SU-DHL-6 (cell line): ENCODE data around the gene ARSB.

Source experiments
- H2AFZ ChIP-seq: fragments of 200-600 bp; sonication (generic); 2 replicates; pipeline ENCODE4 v1.6.1; 2014; ENCODE audit warnings: low read depth, mild to moderate bottlenecking, moderate library complexity, mixed read lengths, antibody characterized with exemption, low read length; ENCODE audit not compliant: severe bottlenecking
- H3F3A ChIP-seq: fragments of 200-600 bp; shearing (Covaris generic); 2 replicates; pipeline ENCODE4 v1.6.0; 2016; ENCODE audit warnings: antibody characterized with exemption, mild to moderate bottlenecking; ENCODE audit not compliant: insufficient read depth
- H3K27ac ChIP-seq: fragments of 200-600 bp; sonication (generic); 2 replicates; pipeline ENCODE4 v1.5.1; 2016; ENCODE audit warnings: low read depth, mild to moderate bottlenecking, low read length, moderate library complexity, mixed read lengths
- H3K27me3 ChIP-seq: fragments of 200-600 bp; sonication (generic), shearing (Covaris generic); 2 replicates; pipeline ENCODE4 v1.6.0; 2014; ENCODE audit warnings: mild to moderate bottlenecking, low read length
- H3K36me3 ChIP-seq: fragments of 200-600 bp; sonication (generic); 2 replicates; pipeline ENCODE4 v1.6.1; 2014; ENCODE audit warnings: mild to moderate bottlenecking, low read length, mixed read lengths
- H3K4me2 ChIP-seq: fragments of 300-600, 200-600 bp; shearing (Covaris generic), sonication (generic); 2 replicates; pipeline ENCODE4 v1.6.0; 2014; ENCODE audit warnings: low read length, low read depth, mild to moderate bottlenecking; ENCODE audit not compliant: poor library complexity, severe bottlenecking
- H3K4me3 ChIP-seq: fragments of 200-600 bp; sonication (generic); 2 replicates; pipeline ENCODE4 v1.5.1; 2014; ENCODE audit warnings: antibody characterized with exemption, low read length, mild to moderate bottlenecking, mixed read lengths; ENCODE audit not compliant: insufficient read depth, poor library complexity, severe bottlenecking
- H3K79me2 ChIP-seq: fragments of 200-600 bp; sonication (generic); 2 replicates; pipeline ENCODE4 v1.6.1; 2014; ENCODE audit warnings: mild to moderate bottlenecking, low read length, moderate library complexity; ENCODE audit not compliant: insufficient read depth
- H3K9ac ChIP-seq: fragments of 200-600 bp; sonication (generic); 2 replicates; pipeline ENCODE4 v1.7.0; 2014; ENCODE audit warnings: mild to moderate bottlenecking, low read length
- H3K9me2 ChIP-seq: fragments of 200-600 bp; sonication (generic); replicated peaks from 2 replicates; pipeline ENCODE4 v1.6.1; 2014; ENCODE audit warnings: low read length; ENCODE audit not compliant: insufficient read depth
- H3K9me3 ChIP-seq: fragments of 200-600 bp; sonication (generic); 2 replicates; pipeline ENCODE4 v1.6.1; 2014; ENCODE audit warnings: low read length, mixed read lengths; ENCODE audit not compliant: insufficient read depth
- H4K20me1 ChIP-seq: fragments of 200-600 bp; sonication (generic); 2 replicates; pipeline ENCODE4 v1.6.1; 2014; ENCODE audit warnings: low read depth, mild to moderate bottlenecking, antibody characterized with exemption, low read length, moderate library complexity, mixed read lengths
- CTCF ChIP-seq: fragments of 200-600 bp; sonication (generic); IDR thresholded peaks from one replicate; pipeline ENCODE4 v1.5.1; 2017; ENCODE audit warnings: antibody characterized with exemption, mild to moderate bottlenecking, low read length, moderate library complexity; ENCODE audit not compliant: insufficient read depth, poor library complexity, severe bottlenecking
- EZH2phosphoT487 ChIP-seq: fragments of 200-600 bp; sonication (generic), shearing (Covaris generic); conservative IDR thresholded peaks from 2 replicates; pipeline ENCODE4 v1.6.1; 2018; ENCODE audit warnings: mild to moderate bottlenecking, antibody characterized with exemption, low read length, moderate library complexity, mixed read lengths

ARSB gene

GRCh38 chr5:78773655-78774054 lies 211.5 kb downstream of the ARSB start:
- Histone ChIP-seq H4K20me1 (no peaks in the 10 kb centered on the region), H3K4me3 (no peak overlapping the region), H3K27me3 (no peaks in the 10 kb centered on the region), H2AFZ (no peak overlapping the region), H3K79me2 (no peaks in the 10 kb centered on the region), H3K9me2 (no peaks in the 10 kb centered on the region), H3F3A (0 out of 2 replicates have a peak, but pooled peaks cover 2% of the 10 kb centered on the region), H3K9ac (no peak overlapping the region), H3K36me3 (no peaks in the 10 kb centered on the region), H3K27ac (no peak overlapping the region), H3K4me2 (no peak overlapping the region), H3K9me3 (no peaks in the 10 kb centered on the region)
- TF ChIP-seq CTCF (no peak), EZH2phosphoT487 (no peak)

GRCh38 chr5:78771260-78772205 lies 213.6 kb downstream of the ARSB start:
- Histone ChIP-seq H3K79me2 (no peaks in the 10 kb centered on the region), H3K9ac (peak overlapping the region; percentile 9; the same call in 1 of the 2 replicates), H3K9me3 (no peaks in the 10 kb centered on the region), H3F3A (0 out of 2 replicates have a peak, but pooled peaks cover 2% of the 10 kb centered on the region), H3K4me3 (no peak overlapping the region), H4K20me1 (no peaks in the 10 kb centered on the region), H3K9me2 (no peaks in the 10 kb centered on the region), H3K27ac (0 out of 2 replicates have a peak overlapping the region, but pooled peaks have one; percentile 20), H3K27me3 (no peaks in the 10 kb centered on the region), H3K36me3 (no peaks in the 10 kb centered on the region), H2AFZ (peak overlapping the region; percentile 57), H3K4me2 (peak overlapping the region; percentile 36)
- TF ChIP-seq EZH2phosphoT487 = no peak
- TF ChIP-seq CTCF = no peak

GRCh38 chr5:78768781-78769380 lies 216.2 kb downstream of the ARSB start:
- no peak overlapping the region for H3K4me2 ChIP-seq
- H3K9ac ChIP-seq = no peak overlapping the region
- no peak for TF ChIP-seq CTCF
- TF ChIP-seq EZH2phosphoT487 = no peak
- no peaks in the 10 kb centered on the region for H3K9me3 ChIP-seq
- H3K27me3 ChIP-seq = no peaks in the 10 kb centered on the region
- H3K36me3 ChIP-seq = no peaks in the 10 kb centered on the region
- no peaks in the 10 kb centered on the region for H3K9me2 ChIP-seq
- H2AFZ ChIP-seq = no peak overlapping the region
- H3K79me2 ChIP-seq = no peaks in the 10 kb centered on the region
- no peak overlapping the region for H3K4me3 ChIP-seq
- H3F3A ChIP-seq = 0 out of 2 replicates have a peak, but pooled peaks cover 2% of the 10 kb centered on the region
- H3K27ac ChIP-seq = no peak overlapping the region
- H4K20me1 ChIP-seq = no peaks in the 10 kb centered on the region
